GM12864 (cell line): Measurements from ENCODE around the gene FAM98B.

Experiments used
- DNase-seq: peaks from one replicate; pipeline ENCODE4 v3.0.0-alpha.2; 2011; ENCODE audit warnings: low read depth
- H3K4me3 ChIP-seq: 2 replicates; pipeline ENCODE4 v1.5.1; 2011; ENCODE audit warnings: mild to moderate bottlenecking, low read depth, low read length, control low read depth
- TF ChIP-seq, protein P1 (sequence below): IDR thresholded peaks from 2 replicates; pipeline ENCODE4 v1.5.1; 2011; ENCODE audit warnings: low read depth, mild to moderate bottlenecking, moderate library complexity, low read length, control low read depth, inconsistent platforms; ENCODE audit errors: missing control alignments

FAM98B gene

DNA sequence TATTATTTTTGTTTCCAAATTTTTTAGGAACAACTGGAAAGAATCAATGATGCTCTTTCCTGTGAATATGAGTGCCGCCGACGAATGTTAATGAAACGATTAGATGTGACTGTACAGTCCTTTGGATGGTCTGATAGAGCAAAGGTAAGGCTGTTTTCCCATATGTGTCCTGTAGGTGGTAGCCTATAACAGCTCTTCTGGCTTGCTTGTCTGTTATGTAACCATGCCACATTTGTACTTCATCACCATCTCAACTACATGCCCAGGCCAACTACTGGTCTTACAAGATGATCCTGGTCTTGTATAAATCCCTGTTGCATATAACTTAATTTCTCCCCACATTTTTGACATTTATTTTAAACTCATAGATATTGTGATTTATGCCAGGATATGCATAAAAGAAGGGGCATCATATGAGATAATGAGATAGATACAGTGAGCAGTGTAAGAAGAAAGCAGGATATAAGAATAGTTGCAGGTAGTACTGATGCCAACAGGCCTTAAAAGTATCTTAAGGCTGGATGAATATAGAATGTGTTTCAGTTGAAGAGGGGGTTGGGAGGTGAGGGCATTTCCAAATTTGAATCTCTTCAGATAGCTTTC is 20.3 kb downstream of the FAM98B start:
- no peak overlapping the region for H3K4me3 ChIP-seq
- TF ChIP-seq, protein P1, sequence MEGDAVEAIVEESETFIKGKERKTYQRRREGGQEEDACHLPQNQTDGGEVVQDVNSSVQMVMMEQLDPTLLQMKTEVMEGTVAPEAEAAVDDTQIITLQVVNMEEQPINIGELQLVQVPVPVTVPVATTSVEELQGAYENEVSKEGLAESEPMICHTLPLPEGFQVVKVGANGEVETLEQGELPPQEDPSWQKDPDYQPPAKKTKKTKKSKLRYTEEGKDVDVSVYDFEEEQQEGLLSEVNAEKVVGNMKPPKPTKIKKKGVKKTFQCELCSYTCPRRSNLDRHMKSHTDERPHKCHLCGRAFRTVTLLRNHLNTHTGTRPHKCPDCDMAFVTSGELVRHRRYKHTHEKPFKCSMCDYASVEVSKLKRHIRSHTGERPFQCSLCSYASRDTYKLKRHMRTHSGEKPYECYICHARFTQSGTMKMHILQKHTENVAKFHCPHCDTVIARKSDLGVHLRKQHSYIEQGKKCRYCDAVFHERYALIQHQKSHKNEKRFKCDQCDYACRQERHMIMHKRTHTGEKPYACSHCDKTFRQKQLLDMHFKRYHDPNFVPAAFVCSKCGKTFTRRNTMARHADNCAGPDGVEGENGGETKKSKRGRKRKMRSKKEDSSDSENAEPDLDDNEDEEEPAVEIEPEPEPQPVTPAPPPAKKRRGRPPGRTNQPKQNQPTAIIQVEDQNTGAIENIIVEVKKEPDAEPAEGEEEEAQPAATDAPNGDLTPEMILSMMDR: peak; percentile 78
- DNase-seq: peak; percentile 38

DNA sequence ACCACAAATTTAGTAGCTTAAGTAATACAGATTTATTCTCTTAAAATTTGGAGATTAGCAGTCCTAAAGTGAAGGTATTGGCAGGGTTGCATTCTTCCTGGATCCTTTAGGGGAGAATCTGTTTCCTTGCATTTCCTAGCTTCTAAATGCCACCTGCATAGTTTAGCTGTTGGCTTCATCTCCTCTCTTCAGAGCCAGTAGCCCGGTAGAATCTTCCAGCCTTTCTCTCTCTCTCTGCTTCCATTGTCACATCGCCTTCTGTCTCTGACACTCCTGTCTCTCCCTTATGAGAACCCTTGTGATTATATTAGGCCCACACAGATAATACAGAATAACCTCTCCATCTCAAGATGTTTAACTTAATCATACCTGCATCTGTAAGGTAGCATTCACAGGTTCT is 21.4 kb downstream of the FAM98B start:
- no peak overlapping the region for H3K4me3 ChIP-seq
- DNase-seq: no peak
- TF ChIP-seq, protein P1: no peak

DNA sequence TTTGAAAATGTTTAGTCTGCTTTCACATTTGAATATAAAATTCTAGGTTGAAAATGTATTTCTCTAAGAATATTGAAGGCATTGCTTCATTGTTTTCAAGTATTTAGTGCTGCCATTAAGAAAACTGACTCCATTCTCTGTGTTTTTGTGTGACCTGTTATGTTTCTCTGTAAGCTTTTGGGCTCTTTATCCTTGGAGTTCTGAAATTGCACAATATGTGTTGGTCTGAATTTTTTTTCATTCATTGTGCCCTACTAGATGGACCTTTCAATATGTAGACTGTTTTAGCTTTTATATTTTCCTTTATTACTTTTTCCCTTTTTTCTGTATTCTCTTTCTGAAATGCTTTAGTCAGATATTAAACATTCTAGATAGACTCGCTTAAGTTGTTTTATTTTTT is 22.2 kb downstream of the FAM98B start:
- no peak overlapping the region for H3K4me3 ChIP-seq
- TF ChIP-seq, protein P1: no peak

DNA sequence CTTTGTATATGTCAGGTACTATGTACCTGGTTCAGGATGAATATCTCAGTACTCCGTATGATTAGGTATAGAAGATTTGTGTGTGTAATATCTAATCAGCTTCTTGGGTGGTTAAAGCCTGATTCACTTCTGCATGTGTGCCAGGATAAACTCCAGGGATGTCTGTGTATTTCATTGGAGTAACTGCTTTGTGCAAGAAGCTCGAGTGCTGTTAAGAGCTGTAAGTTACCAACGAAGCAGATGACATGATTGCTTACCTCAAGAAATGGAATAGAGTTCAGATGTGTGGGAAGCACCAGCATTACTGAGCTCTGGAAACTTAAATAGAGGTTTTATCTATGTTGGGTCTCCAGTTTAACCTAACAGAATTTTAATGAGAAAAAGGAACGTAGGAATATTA is 23.7 kb downstream of the FAM98B start:
- H3K4me3 ChIP-seq: no peak overlapping the region
- TF ChIP-seq, protein P1: no peak
- DNase-seq: no peak

More for the DNA sequence above, 22.2 kb downstream of the FAM98B start:
- no peak for DNase-seq

DNA sequence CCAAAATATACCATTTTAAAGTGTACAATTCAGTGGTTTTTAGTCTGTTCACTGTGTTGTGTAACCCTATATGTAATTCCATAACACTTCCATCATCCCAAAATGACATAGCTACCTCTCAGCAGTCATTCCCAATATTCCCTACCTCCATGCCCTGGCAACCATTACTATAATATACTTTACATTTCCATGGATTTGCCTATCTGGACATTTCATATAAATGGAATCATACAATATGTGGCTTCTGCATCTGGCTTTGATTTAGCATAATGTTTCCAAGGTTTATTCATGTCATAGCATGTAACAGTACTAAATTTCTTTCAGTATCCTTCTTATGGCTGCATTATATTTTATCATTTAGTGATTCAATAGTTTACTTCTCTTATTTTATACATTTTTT is 25.3 kb downstream of the FAM98B start:
- no peak for DNase-seq
- no peak overlapping the region for H3K4me3 ChIP-seq
- TF ChIP-seq, protein P1: no peak

DNA sequence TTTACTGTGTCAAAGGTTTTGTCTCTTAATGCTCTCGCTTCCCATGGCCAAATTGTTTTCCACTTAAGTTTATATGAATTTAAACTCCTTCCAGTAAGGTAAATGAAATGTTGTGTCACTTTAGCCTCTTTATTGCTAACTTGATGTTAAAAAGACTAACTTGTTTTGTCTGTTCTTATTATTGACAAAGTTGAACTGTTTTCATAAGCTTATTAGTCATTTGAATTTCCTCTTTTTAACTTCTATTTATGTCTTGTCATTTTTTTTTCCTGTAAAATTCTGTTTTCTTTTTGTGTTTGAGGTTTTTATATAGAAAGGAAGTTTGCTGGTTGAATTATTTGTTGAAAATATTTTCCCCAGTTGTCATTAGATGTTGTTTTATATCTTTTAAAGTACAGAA is 25.8 kb downstream of the FAM98B start:
- no peak overlapping the region for H3K4me3 ChIP-seq
- TF ChIP-seq, protein P1: no peak
- no peak for DNase-seq

DNA sequence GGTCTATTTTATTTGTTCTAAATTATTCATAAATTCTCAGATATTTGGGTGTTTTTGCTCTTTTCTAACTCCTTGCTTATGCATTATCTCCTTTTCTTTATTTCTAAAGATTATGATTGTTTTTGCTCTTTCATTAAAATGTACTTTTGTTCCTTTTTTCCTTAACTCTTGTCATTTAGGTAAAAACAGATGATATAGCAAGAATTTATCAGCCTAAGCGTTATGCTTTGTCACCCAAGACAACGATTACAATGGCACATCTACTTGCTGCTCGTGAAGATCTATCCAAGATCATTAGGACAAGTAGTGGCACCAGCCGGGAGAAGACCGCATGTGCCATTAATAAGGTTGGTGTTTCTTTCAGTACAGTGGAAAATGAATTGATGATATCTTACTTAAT is 27.2 kb downstream of the FAM98B start:
- DNase-seq: no peak
- TF ChIP-seq, protein P1: no peak
- no peak overlapping the region for H3K4me3 ChIP-seq
